Keratinocyte (primary cell): Measurements from ENCODE around the gene ZMYND8. TPM values are rescaled to one million over a fixed set of nuclear protein-coding genes. Genes with fewer than 3 reads are reported as not detected.

ENCODE experiments used
- DNase-seq: peaks from one replicate; pipeline ENCODE4 v3.0.0-alpha.2; 2011; ENCODE audit warnings: low read depth, missing footprints, low spot score
- FAIRE-seq: peaks from 2 replicates; lab custom pipeline; 2011; peaks lifted over from hg19 to GRCh38; lab: Jason Lieb, UNC
- H2AFZ ChIP-seq: 2 replicates; pipeline ENCODE4 v1.6.0; 2012; ENCODE audit warnings: low read length, control low read depth, inconsistent platforms; ENCODE audit not compliant: control insufficient read depth
- H3K27ac ChIP-seq: 2 replicates; pipeline ENCODE4 v1.5.1; 2011; ENCODE audit warnings: low read length; ENCODE audit not compliant: control insufficient read depth, insufficient read depth
- H3K27me3 ChIP-seq: 3 replicates; pipeline ENCODE4 v1.6.0; 2011; ENCODE audit warnings: low read length; ENCODE audit not compliant: control insufficient read depth, insufficient read depth; ENCODE audit errors: extremely low read depth
- H3K36me3 ChIP-seq, 2 experiments: 2 replicates in 1 of 2; 3 replicates in 1 of 2; pipeline ENCODE4 v1.5.1; 2011; ENCODE audit warnings: low read length in 2 of 2, mild to moderate bottlenecking in 1 of 2; ENCODE audit not compliant: control insufficient read depth in 2 of 2, insufficient read depth in 2 of 2; ENCODE audit errors: extremely low read depth in 1 of 2
- H3K4me1 ChIP-seq: 3 replicates; pipeline ENCODE4 v1.5.1; 2011; ENCODE audit warnings: low read length; ENCODE audit not compliant: control insufficient read depth, insufficient read depth; ENCODE audit errors: extremely low read depth
- H3K4me2 ChIP-seq: 3 replicates; pipeline ENCODE4 v1.6.0; 2011; ENCODE audit warnings: low read depth, low read length; ENCODE audit not compliant: control insufficient read depth, insufficient read depth; ENCODE audit errors: extremely low read depth
- H3K4me3 ChIP-seq, 3 experiments: fragments of 200-600 bp in 1 of 3; sonication (generic) in 1 of 3; 2 replicates in 2 of 3; 3 replicates in 1 of 3; pipeline ENCODE4 v1.5.1; 2011 to 2016; ENCODE audit warnings: low read length in 3 of 3, mild to moderate bottlenecking in 3 of 3, control low read depth in 2 of 3, inconsistent platforms in 1 of 3, low read depth in 1 of 3, mixed read lengths in 1 of 3, mixed run types in 1 of 3, moderate library complexity in 1 of 3; ENCODE audit not compliant: control insufficient read depth in 2 of 3, insufficient read depth in 2 of 3; ENCODE audit errors: extremely low read depth in 1 of 3
- H3K79me2 ChIP-seq: 2 replicates; pipeline ENCODE4 v1.6.0; 2012; ENCODE audit warnings: low read length; ENCODE audit not compliant: control insufficient read depth, insufficient read depth
- H3K9ac ChIP-seq: 3 replicates; pipeline ENCODE4 v1.6.0; 2011; ENCODE audit warnings: low read length; ENCODE audit not compliant: control insufficient read depth, insufficient read depth; ENCODE audit errors: extremely low read depth
- H3K9me1 ChIP-seq: 3 replicates; pipeline ENCODE4 v1.6.0; 2011; ENCODE audit warnings: low read length; ENCODE audit not compliant: control insufficient read depth, insufficient read depth; ENCODE audit errors: extremely low read depth
- H3K9me3 ChIP-seq: 2 replicates; pipeline ENCODE4 v1.5.1; 2012; ENCODE audit warnings: low read depth, low read length; ENCODE audit not compliant: control insufficient read depth
- H4K20me1 ChIP-seq: 3 replicates; pipeline ENCODE4 v1.6.0; 2011; ENCODE audit warnings: low read length; ENCODE audit not compliant: control insufficient read depth, insufficient read depth; ENCODE audit errors: extremely low read depth
- EZH2 ChIP-seq: IDR thresholded peaks from one replicate; pipeline ENCODE4 v1.6.1; 2012; ENCODE audit warnings: inconsistent platforms, mild to moderate bottlenecking, low read length, moderate library complexity
- dilution Hi-C: fragments of 300-500 bp; cut with MboI; formaldehyde crosslinking; loops from one replicate; pipeline ENCODE4 v1.7.0; 2020; ENCODE audit warnings: low sequenced_read_pairs; ENCODE audit not compliant: extremely low pct_ligation_motif_present
- polyA plus RNA-seq, 5 experiments: library from polyadenylated mRNA; depleted of rRNA in 3 of 5; stranded (reverse) in 3 of 5; stranded (forward) in 1 of 5; unstranded in 1 of 5; fragments of >200 nt; gene quantifications; 1 replicate in 1 of 5; 2 replicates in 3 of 5; 3 replicates in 1 of 5; pipeline versions ENCODE4 v1.2.1 to v1.2.3, GENCODE V29; 2011 to 2012; ENCODE audit warnings: missing spikeins in 2 of 5, low read depth in 1 of 5, low replicate concordance in 1 of 5
- TF ChIP-seq, protein P1 (sequence below), 3 experiments: IDR thresholded peaks in 1 of 3; conservative IDR thresholded peaks in 1 of 3; optimal IDR thresholded peaks in 1 of 3; 2 replicates in 2 of 3; 3 replicates in 1 of 3; pipeline versions ENCODE3 to v1.5.1; 2011; ENCODE audit warnings: low read length in 3 of 3, mild to moderate bottlenecking in 3 of 3, moderate library complexity in 2 of 3, control low read depth in 1 of 3, inconsistent platforms in 1 of 3; ENCODE audit not compliant: insufficient read depth in 2 of 3; ENCODE audit errors: extremely low read depth in 1 of 3

Gene ZMYND8
- polyA plus RNA-seq, 1 donor (not counting 4 experiments of a cell fraction or from before 2014, with no cell fraction given) = 39.8 TPM

DNA sequence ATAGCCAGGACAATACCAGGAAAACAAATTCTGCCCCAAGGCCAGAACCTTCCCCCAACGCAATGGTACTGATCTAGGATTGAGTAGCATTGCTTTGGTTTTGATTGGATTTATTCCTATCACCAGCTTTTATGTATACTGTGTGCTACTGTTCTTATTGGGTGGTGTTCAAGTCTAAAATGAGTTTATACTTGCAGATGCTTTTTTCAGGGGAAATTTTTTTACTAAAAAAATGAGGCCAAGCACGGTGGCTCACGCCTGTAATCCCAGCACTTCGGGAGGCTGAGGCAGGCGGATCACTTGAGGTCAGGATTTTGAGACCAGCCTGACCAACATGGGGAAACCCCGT is 116.8 kb downstream of the ZMYND8 start:
- Histone ChIP-seq H2AFZ (no peak overlapping the region), H3K4me1 (no peaks in the 10 kb centered on the region), H3K9me1 (peaks cover 2% of the 10 kb centered on the region), H3K27me3 (no peaks in the 10 kb centered on the region), H3K4me3 (no peak overlapping the region), H3K27ac (no peak overlapping the region), H4K20me1 (peaks cover 8% of the 10 kb centered on the region), H3K4me2 (no peak overlapping the region), H3K9ac (no peak overlapping the region), H3K9me3 (no peaks in the 10 kb centered on the region), H3K36me3 (peaks cover 31 to 48% of the 10 kb centered on the region in 2 experiments), H3K79me2 (peaks cover 25% of the 10 kb centered on the region)
- TF ChIP-seq, protein P1, sequence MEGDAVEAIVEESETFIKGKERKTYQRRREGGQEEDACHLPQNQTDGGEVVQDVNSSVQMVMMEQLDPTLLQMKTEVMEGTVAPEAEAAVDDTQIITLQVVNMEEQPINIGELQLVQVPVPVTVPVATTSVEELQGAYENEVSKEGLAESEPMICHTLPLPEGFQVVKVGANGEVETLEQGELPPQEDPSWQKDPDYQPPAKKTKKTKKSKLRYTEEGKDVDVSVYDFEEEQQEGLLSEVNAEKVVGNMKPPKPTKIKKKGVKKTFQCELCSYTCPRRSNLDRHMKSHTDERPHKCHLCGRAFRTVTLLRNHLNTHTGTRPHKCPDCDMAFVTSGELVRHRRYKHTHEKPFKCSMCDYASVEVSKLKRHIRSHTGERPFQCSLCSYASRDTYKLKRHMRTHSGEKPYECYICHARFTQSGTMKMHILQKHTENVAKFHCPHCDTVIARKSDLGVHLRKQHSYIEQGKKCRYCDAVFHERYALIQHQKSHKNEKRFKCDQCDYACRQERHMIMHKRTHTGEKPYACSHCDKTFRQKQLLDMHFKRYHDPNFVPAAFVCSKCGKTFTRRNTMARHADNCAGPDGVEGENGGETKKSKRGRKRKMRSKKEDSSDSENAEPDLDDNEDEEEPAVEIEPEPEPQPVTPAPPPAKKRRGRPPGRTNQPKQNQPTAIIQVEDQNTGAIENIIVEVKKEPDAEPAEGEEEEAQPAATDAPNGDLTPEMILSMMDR (optimal IDR thresholded peaks at IDR 0.05 in 1 of 3, IDR thresholded peaks at IDR 0.05 in 1 of 3, conservative IDR thresholded peaks at IDR 0.05 in 1 of 3; ENCODE audit: extremely low read depth in 1 of 3, insufficient read depth in 2 of 3, low read length in 3 of 3) = no peak
- no peak for TF ChIP-seq EZH2
- FAIRE-seq (no peak), DNase-seq (no peak)
- dilution Hi-C loops = no loop called here

DNA sequence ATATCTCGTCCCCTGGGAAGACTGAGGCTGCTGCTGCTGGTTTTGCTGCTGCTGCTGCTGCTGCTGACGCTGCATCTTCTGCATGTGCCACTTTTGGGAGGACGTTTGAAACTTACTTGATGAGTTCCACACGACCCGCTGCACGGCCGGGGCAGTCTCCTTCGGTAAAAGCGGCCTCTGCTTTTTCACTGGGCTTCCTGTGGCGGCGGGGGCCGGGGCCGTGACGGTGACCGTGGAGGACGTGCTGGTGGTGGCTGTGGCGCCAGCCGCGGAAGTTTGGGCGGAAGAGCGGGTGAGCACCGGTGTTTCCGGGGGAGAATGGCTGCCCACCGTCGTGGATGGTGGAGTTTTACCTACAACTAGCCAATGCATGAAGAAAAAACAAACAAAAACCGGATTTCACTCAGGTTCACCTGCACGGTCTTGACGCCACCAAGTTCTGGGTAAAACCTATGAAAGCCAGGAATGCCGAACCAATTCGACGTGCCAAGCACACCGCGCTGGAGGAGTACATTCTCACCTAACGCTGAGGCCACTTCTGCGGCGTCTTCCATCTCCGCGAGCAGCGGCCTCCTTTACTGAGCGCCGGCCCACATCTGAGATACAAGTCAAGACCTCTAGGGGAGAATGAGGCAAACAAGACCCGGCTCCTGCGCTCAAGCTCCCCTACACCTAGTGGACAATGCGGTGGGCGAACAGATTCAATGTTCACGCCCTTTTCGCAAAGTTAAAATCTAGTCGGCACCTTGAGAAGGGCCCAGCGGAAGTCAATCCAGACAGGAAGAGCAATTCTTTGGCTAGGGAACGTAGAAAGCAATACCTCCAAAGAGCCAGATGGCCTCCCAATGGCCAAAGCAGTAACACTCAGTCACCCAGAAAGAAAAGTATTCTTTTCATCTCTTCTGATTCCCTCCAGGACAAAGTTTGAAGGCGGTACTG is 117.5 kb downstream of the ZMYND8 start:
- Histone ChIP-seq H3K27me3 (no peaks in the 10 kb centered on the region), H3K36me3 (peaks cover 35 to 46% of the 10 kb centered on the region in 2 experiments), H2AFZ (no peak overlapping the region), H3K27ac (no peak overlapping the region), H3K4me2 (no peak overlapping the region), H3K9ac (no peak overlapping the region), H3K9me1 (no peaks in the 10 kb centered on the region), H3K79me2 (peaks cover 23% of the 10 kb centered on the region), H3K4me1 (no peaks in the 10 kb centered on the region), H3K4me3 (no peak overlapping the region), H3K9me3 (no peaks in the 10 kb centered on the region), H4K20me1 (peaks cover 5% of the 10 kb centered on the region)
- FAIRE-seq (no peak), DNase-seq (no peak)
- dilution Hi-C loops = no loop called here
- no peak for TF ChIP-seq EZH2
- TF ChIP-seq, protein P1 (optimal IDR thresholded peaks at IDR 0.05 in 1 of 3, IDR thresholded peaks at IDR 0.05 in 1 of 3, conservative IDR thresholded peaks at IDR 0.05 in 1 of 3; ENCODE audit: extremely low read depth in 1 of 3, insufficient read depth in 2 of 3, low read length in 3 of 3) = no peak
